NT2/D1 (cell line): ENCODE measurements around the gene SLC1A1.

Experiments
- DNase-seq: peaks from one replicate; pipeline ENCODE4 v3.0.0-alpha.2; 2011; ENCODE audit warnings: low read depth, low spot score
- H3K27me3 ChIP-seq: 2 replicates; pipeline ENCODE4 v1.6.0; 2011; ENCODE audit warnings: mild to moderate bottlenecking; ENCODE audit not compliant: insufficient read length, insufficient read depth
- H3K36me3 ChIP-seq: 2 replicates; pipeline ENCODE4 v1.6.1; 2011; ENCODE audit warnings: mild to moderate bottlenecking, low read length, mixed read lengths; ENCODE audit not compliant: insufficient read depth, insufficient read length
- H3K4me1 ChIP-seq: 2 replicates; pipeline ENCODE4 v1.5.1; 2011; ENCODE audit not compliant: insufficient read depth, insufficient read length
- H3K4me3 ChIP-seq: 2 replicates; pipeline ENCODE4 v1.5.1; 2011; ENCODE audit warnings: low read depth; ENCODE audit not compliant: insufficient read length
- H3K9ac ChIP-seq: 2 replicates; pipeline ENCODE4 v1.6.0; 2011; ENCODE audit warnings: low read depth; ENCODE audit not compliant: insufficient read length
- H3K9me3 ChIP-seq: 2 replicates; pipeline ENCODE4 v1.5.1; 2011; ENCODE audit warnings: mild to moderate bottlenecking, low read length; ENCODE audit not compliant: insufficient read depth
- SUZ12 ChIP-seq: IDR thresholded peaks from 2 replicates; pipeline ENCODE4 v1.6.1; 2011; ENCODE audit not compliant: insufficient read length, insufficient read depth; ENCODE audit errors: extremely low read depth
- YY1 ChIP-seq: IDR thresholded peaks from 2 replicates; pipeline ENCODE4 v1.6.1; 2011; ENCODE audit not compliant: insufficient read length, insufficient read depth
- ZNF274 ChIP-seq: IDR thresholded peaks from 2 replicates; pipeline ENCODE4 v1.6.1; 2011; ENCODE audit warnings: mild to moderate bottlenecking, low read depth, low read length

The SLC1A1 gene

GRCh38 chr9:4573634-4574389 is 83.5 kb downstream of the SLC1A1 start:
- Histone ChIP-seq H3K4me1 (no peaks in the 10 kb centered on the region), H3K27me3 (no peaks in the 10 kb centered on the region), H3K4me3 (no peak overlapping the region), H3K9me3 (no peaks in the 10 kb centered on the region), H3K9ac (no peak overlapping the region), H3K36me3 (no peaks in the 10 kb centered on the region)
- DNase-seq, result peak; percentile 15
- TF ChIP-seq YY1, result no peak
- no peak for TF ChIP-seq ZNF274
- no peak for TF ChIP-seq SUZ12

GRCh38 chr9:4574657-4575243 is 84.5 kb downstream of the SLC1A1 start:
- Histone ChIP-seq H3K4me1 (no peaks in the 10 kb centered on the region), H3K36me3 (no peaks in the 10 kb centered on the region), H3K9ac (no peak overlapping the region), H3K4me3 (no peak overlapping the region), H3K27me3 (no peaks in the 10 kb centered on the region), H3K9me3 (no peaks in the 10 kb centered on the region)
- TF ChIP-seq ZNF274, result no peak
- no peak for TF ChIP-seq YY1
- TF ChIP-seq SUZ12, result no peak
- DNase-seq, result no peak

- H3K9ac ChIP-seq, result no peak overlapping the region
- no peak for DNase-seq
These were observed 85.7 kb downstream of the SLC1A1 start for GRCh38 chr9:4575997-4576396.

DNA sequence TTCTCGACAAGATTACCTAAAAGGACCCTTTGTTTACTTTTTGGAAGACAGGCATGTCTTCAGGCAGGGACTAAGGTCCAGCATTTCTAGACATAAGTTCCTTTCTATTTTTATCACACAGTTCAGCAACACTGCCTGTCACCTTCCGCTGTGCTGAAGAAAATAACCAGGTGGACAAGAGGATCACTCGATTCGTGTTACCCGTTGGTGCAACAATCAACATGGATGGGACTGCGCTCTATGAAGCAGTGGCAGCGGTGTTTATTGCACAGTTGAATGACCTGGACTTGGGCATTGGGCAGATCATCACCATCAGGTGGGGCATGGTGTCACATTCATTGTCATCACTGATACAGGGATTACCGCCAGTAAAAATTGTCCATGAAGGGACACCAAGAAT is 86.2 kb downstream of the SLC1A1 start:
- H3K27me3 ChIP-seq, result no peaks in the 10 kb centered on the region
- no peak for DNase-seq
- no peak overlapping the region for H3K4me3 ChIP-seq
- no peaks in the 10 kb centered on the region for H3K4me1 ChIP-seq
- TF ChIP-seq YY1 (no peak), ZNF274 (no peak), SUZ12 (no peak)
- no peaks in the 10 kb centered on the region for H3K9me3 ChIP-seq
- no peaks in the 10 kb centered on the region for H3K36me3 ChIP-seq
- no peak overlapping the region for H3K9ac ChIP-seq

More at GRCh38 chr9:4575997-4576396, 85.7 kb downstream of the SLC1A1 start:
- Histone ChIP-seq H3K4me3 (no peak overlapping the region), H3K27me3 (no peaks in the 10 kb centered on the region), H3K4me1 (no peaks in the 10 kb centered on the region), H3K9me3 (no peaks in the 10 kb centered on the region), H3K36me3 (no peaks in the 10 kb centered on the region)
- TF ChIP-seq SUZ12, result no peak
- no peak for TF ChIP-seq ZNF274
- no peak for TF ChIP-seq YY1

DNA sequence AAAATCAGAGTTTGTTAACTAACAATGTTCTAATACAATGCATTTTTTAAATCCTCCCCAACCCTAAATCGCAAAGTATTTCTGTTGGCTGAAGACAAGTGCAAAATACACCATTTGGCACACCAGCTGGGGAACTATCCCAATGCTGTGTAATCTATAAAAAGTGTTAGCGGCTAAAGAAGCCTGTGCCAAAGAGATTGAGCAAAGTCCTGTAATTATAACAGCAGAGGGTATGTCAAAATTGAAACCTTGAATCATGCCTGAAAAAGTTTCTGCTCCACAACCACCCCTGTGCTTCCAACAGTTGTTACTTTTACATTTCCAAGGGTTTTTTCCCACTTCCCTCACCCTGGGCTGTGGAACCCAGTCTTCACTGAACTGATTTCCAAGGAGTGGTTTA is 88.7 kb downstream of the SLC1A1 start:
- DNase-seq, result no peak
- H3K9me3 ChIP-seq, result no peaks in the 10 kb centered on the region
- no peaks in the 10 kb centered on the region for H3K4me1 ChIP-seq
- TF ChIP-seq SUZ12, result no peak
- no peak for TF ChIP-seq YY1
- no peak for TF ChIP-seq ZNF274
- no peak overlapping the region for H3K4me3 ChIP-seq
- H3K9ac ChIP-seq, result no peak overlapping the region
- H3K36me3 ChIP-seq, result no peaks in the 10 kb centered on the region
- no peaks in the 10 kb centered on the region for H3K27me3 ChIP-seq

DNA sequence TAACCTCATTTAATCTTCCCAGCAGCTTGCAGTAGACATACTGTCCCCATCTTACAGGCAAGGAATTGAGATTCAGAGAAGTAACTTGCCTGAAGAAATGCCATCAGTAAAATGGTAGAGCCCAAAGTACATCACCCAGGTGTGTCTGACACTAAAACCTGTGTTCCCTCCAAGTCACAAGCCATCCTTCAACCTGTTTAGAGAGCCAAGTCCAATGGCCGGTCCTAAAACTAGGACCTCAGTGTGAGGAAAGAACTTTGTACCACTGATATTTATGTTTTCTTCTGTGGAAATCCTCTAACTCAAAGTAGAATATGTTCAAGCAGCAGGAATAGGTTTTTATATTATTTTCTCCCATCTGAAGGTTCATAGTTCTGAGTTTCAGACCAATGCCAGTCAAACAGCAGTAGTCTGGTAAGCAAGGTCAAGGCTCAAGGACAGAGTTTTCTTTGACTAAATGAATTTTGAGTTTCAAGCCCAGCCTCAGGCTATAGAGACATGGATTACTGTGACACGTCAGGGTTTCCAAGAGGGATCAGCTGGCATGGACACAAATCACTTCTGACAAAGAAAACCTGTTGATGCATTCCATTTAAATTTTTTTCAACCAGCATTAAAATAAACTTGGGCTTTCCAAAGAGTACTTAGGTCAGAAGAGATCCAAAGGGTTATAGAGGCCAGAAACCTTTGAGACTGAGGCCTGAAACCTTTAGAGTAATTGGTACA is 90.9 kb downstream of the SLC1A1 start:
- DNase-seq, result no peak
- TF ChIP-seq ZNF274 (no peak), SUZ12 (no peak), YY1 (no peak)
- no peaks in the 10 kb centered on the region for H3K9me3 ChIP-seq

More for the DNA sequence above, 90.9 kb downstream of the SLC1A1 start:
- Histone ChIP-seq H3K27me3 (no peaks in the 10 kb centered on the region), H3K9ac (no peak overlapping the region), H3K4me3 (no peak overlapping the region), H3K4me1 (no peaks in the 10 kb centered on the region), H3K36me3 (no peaks in the 10 kb centered on the region)
